Measurements from ENCODE around the gene BUD13. TPM values are rescaled to one million over a fixed set of nuclear protein-coding genes. Genes with fewer than 3 reads are reported as not detected.
A peak's percentile ranks its signal among the peaks of the same experiment; 100 is the strongest.

The BUD13 gene
- polyA plus RNA-seq, 1 experiment: 11.7 TPM

- H3K27me3 ChIP-seq (ENCODE audit: control insufficient read depth, insufficient read depth, low read length): no peaks in the 10 kb centered on the region
- ChIA-PET POLR2A (interaction anchor here (0.6 kb wide), 2 partner anchors 138 to 509 kb away, joined by 3 to 20 read pairs; no protein-coding TSS in a partner anchor), CTCF (interaction anchor here (0.6 to 9.6 kb wide), 8 partner anchors 24 to 314 kb away, joined by 3 to 165 read pairs (median 4); partner anchors contain the start of genes APOA1 and SIK3)
- no peaks in the 10 kb centered on the region for H3K36me3 ChIP-seq (ENCODE audit: control insufficient read depth, insufficient read depth, low read length)
- no peak for TF ChIP-seq CTCF (IDR thresholded peaks at IDR 0.05; ENCODE audit: insufficient read depth, low read depth, low read length)
- peak; percentile 31 for DNase-seq (ENCODE audit: low read depth)
- H3K4me3 ChIP-seq (ENCODE audit: low read depth, low read length): no peak overlapping the region
Observed at GRCh38 chr11:116792869-116793771, 20.3 kb upstream of the BUD13 start.

- no peak for DNase-seq (ENCODE audit: low read depth)
- POLR2A ChIA-PET: interaction anchor here (0.6 kb wide), 1 partner anchor 139 kb away, joined by 20 read pairs; no protein-coding TSS in a partner anchor
- no peak overlapping the region for H3K4me3 ChIP-seq (ENCODE audit: low read depth, low read length)
Observed at GRCh38 chr11:116792144-116792868, 19.5 kb upstream of the BUD13 start.

GRCh38 chr11:116791813-116792143 is 19.0 kb upstream of the BUD13 start, which contains the start of gene APOA5:
TSS of gene APOA5 (minus strand) at chr11:116791879. CDS start at chr11:116791860, 19 bp downstream.
- ChIA-PET POLR2A (no interaction called here), CTCF (interaction anchor here (0.7 to 9.6 kb wide), 40 partner anchors 9 to 437 kb away, joined by 3 to 165 read pairs (median 4); partner anchors contain the start of genes APOA1, PAFAH1B2 and SIK3)
- DNase-seq (ENCODE audit: low read depth): no peak
- TF ChIP-seq CTCF (IDR thresholded peaks at IDR 0.05; ENCODE audit: insufficient read depth, low read depth, low read length): no peak
- no peaks in the 10 kb centered on the region for H3K27me3 ChIP-seq (ENCODE audit: control insufficient read depth, insufficient read depth, low read length)
- H3K4me3 ChIP-seq (ENCODE audit: low read depth, low read length): no peak within 1 kb of the TSS
- no peaks in the 10 kb centered on the region for H3K36me3 ChIP-seq (ENCODE audit: control insufficient read depth, insufficient read depth, low read length)

More at GRCh38 chr11:116792144-116792868, 19.5 kb upstream of the BUD13 start:
- no peak for TF ChIP-seq CTCF (IDR thresholded peaks at IDR 0.05; ENCODE audit: insufficient read depth, low read depth, low read length)
- no peaks in the 10 kb centered on the region for H3K27me3 ChIP-seq (ENCODE audit: control insufficient read depth, insufficient read depth, low read length)
- CTCF ChIA-PET: interaction anchor here (0.7 to 9.6 kb wide), 11 partner anchors 18 to 434 kb away, joined by 3 to 165 read pairs (median 6); partner anchors contain the start of genes APOA1, PAFAH1B2 and SIK3
- H3K36me3 ChIP-seq (ENCODE audit: control insufficient read depth, insufficient read depth, low read length): no peaks in the 10 kb centered on the region

GRCh38 chr11:116791002-116791812 is 18.4 kb upstream of the BUD13 start:
- CTCF ChIA-PET: interaction anchor here (0.7 to 9.6 kb wide), 44 partner anchors 8 to 437 kb away, joined by 3 to 165 read pairs (median 4); partner anchors contain the start of genes APOA1, PAFAH1B2 and SIK3
- POLR2A ChIA-PET: no interaction called here
- no peak for DNase-seq (ENCODE audit: low read depth)
- Histone ChIP-seq H3K4me3 (ENCODE audit: low read depth, low read length) (no peak overlapping the region), H3K36me3 (ENCODE audit: control insufficient read depth, insufficient read depth, low read length) (no peaks in the 10 kb centered on the region; the same call in 1 of the 2 replicates), H3K27me3 (ENCODE audit: control insufficient read depth, insufficient read depth, low read length) (no peaks in the 10 kb centered on the region)
- TF ChIP-seq CTCF (IDR thresholded peaks at IDR 0.05; ENCODE audit: insufficient read depth, low read depth, low read length): peak; percentile 96
